Mesenchymal stem cell (in vitro differentiated cells and primary cell): ENCODE measurements around the gene MARCO.
"Not testable (repeated sequence)": the region's sequence is repeated elsewhere in the genome, so short reads cannot be mapped to it uniquely, and the experiment has no call there.

Source experiments
- DNase-seq: peaks from one replicate; pipeline ENCODE4 v3.0.0-alpha.2; 2013
- H2AFZ ChIP-seq: one replicate; pipeline ENCODE4 v1.6.1; 2013; ENCODE audit warnings: low read depth, mild to moderate bottlenecking, control low read depth, inconsistent platforms, low read length, moderate library complexity
- H2AK5ac ChIP-seq: 2 replicates; pipeline ENCODE4 v1.6.1; 2013; ENCODE audit warnings: low read length, moderate library complexity, mild to moderate bottlenecking, inconsistent platforms; ENCODE audit not compliant: severe bottlenecking
- H2BK120ac ChIP-seq: one replicate; pipeline ENCODE4 v1.6.1; 2013; ENCODE audit warnings: low read depth, mild to moderate bottlenecking, inconsistent platforms, low read length, moderate library complexity
- H2BK12ac ChIP-seq, 2 experiments: one replicate each; pipeline ENCODE4 v1.6.1; 2013; ENCODE audit warnings: inconsistent platforms in 2 of 2, low read length in 2 of 2, mild to moderate bottlenecking in 2 of 2, moderate library complexity in 2 of 2, control low read depth in 1 of 2
- H2BK15ac ChIP-seq: one replicate; pipeline ENCODE4 v1.6.1; 2013; ENCODE audit warnings: mild to moderate bottlenecking, low read depth, inconsistent platforms; ENCODE audit not compliant: poor library complexity, severe bottlenecking
- H2BK5ac ChIP-seq: 2 replicates; pipeline ENCODE4 v1.6.1; 2013; ENCODE audit warnings: low read depth, mild to moderate bottlenecking, low read length, control low read depth, inconsistent platforms; ENCODE audit not compliant: poor library complexity, severe bottlenecking
- H3K14ac ChIP-seq, 2 experiments: one replicate each; pipeline ENCODE4 v1.6.1; 2013; ENCODE audit warnings: inconsistent platforms in 2 of 2, low read length in 2 of 2, control low read depth in 1 of 2, mild to moderate bottlenecking in 1 of 2, moderate library complexity in 1 of 2
- H3K18ac ChIP-seq, 2 experiments: one replicate each; pipeline ENCODE4 v1.6.1; 2013; ENCODE audit warnings: inconsistent platforms in 2 of 2, low read length in 2 of 2, control low read depth in 1 of 2, low read depth in 1 of 2, mild to moderate bottlenecking in 1 of 2
- H3K23ac ChIP-seq, 2 experiments: one replicate each; pipeline ENCODE4 v1.6.1; 2013; ENCODE audit warnings: inconsistent platforms in 2 of 2, low read length in 2 of 2, mild to moderate bottlenecking in 2 of 2, moderate library complexity in 2 of 2, control low read depth in 1 of 2
- H3K27ac ChIP-seq: 2 replicates; pipeline ENCODE4 v1.5.1; 2013; ENCODE audit warnings: mild to moderate bottlenecking, moderate library complexity, low read length, control low read depth, inconsistent platforms; ENCODE audit not compliant: poor library complexity, severe bottlenecking
- H3K27me3 ChIP-seq, 2 experiments: 2 replicates each; pipeline versions ENCODE4 v1.6.1 to v1.7.0; 2013; ENCODE audit warnings: low read length in 2 of 2, mild to moderate bottlenecking in 2 of 2, moderate library complexity in 2 of 2, control low read depth in 1 of 2, inconsistent platforms in 1 of 2; ENCODE audit not compliant: control insufficient read depth in 1 of 2, insufficient read depth in 1 of 2
- H3K36me3 ChIP-seq, 2 experiments: 2 replicates each; pipeline versions ENCODE4 v1.6.1 to v1.7.0; 2013; ENCODE audit warnings: low read length in 2 of 2, control low read depth in 1 of 2, inconsistent platforms in 1 of 2, low read depth in 1 of 2, mild to moderate bottlenecking in 1 of 2; ENCODE audit not compliant: insufficient read depth in 2 of 2, control insufficient read depth in 1 of 2
- H3K4ac ChIP-seq, 2 experiments: one replicate each; pipeline ENCODE4 v1.6.1; 2013; ENCODE audit warnings: inconsistent platforms in 2 of 2, low read length in 2 of 2, mild to moderate bottlenecking in 2 of 2, moderate library complexity in 2 of 2, control low read depth in 1 of 2, low read depth in 1 of 2
- H3K4me1 ChIP-seq: 2 replicates; pipeline ENCODE4 v1.6.1; 2013; ENCODE audit warnings: low read depth, low read length, control low read depth; ENCODE audit not compliant: control insufficient read depth, insufficient read depth
- H3K4me2 ChIP-seq: 2 replicates; pipeline ENCODE4 v1.6.1; 2013; ENCODE audit warnings: low read length, mild to moderate bottlenecking, inconsistent platforms; ENCODE audit not compliant: poor library complexity, severe bottlenecking
- H3K4me3 ChIP-seq, 2 experiments: 2 replicates each; pipeline versions ENCODE4 v1.5.1 to v1.7.0; 2013; ENCODE audit warnings: low read length in 2 of 2, mild to moderate bottlenecking in 2 of 2, control low read depth in 1 of 2, low read depth in 1 of 2; ENCODE audit not compliant: insufficient read depth in 1 of 2
- H3K79me1 ChIP-seq: replicated peaks from 2 replicates; pipeline ENCODE4 v1.6.1; 2013; ENCODE audit warnings: mild to moderate bottlenecking, control low read depth, low read length, inconsistent platforms; ENCODE audit not compliant: poor library complexity, severe bottlenecking
- H3K9ac ChIP-seq: 2 replicates; pipeline ENCODE4 v1.7.0; 2013; ENCODE audit warnings: mild to moderate bottlenecking, low read length, moderate library complexity
- H3K9me3 ChIP-seq: 2 replicates; pipeline ENCODE4 v1.7.0; 2013; ENCODE audit warnings: mild to moderate bottlenecking, low read length; ENCODE audit not compliant: control insufficient read depth
- H4K8ac ChIP-seq: one replicate; pipeline ENCODE4 v1.6.1; 2013; ENCODE audit warnings: inconsistent platforms, mild to moderate bottlenecking, low read length, moderate library complexity
- H4K91ac ChIP-seq: one replicate; pipeline ENCODE4 v1.6.1; 2013; ENCODE audit warnings: mild to moderate bottlenecking, low read length, inconsistent platforms
- WGBS: methylation state at CpG from one replicate; pipeline ENCODE4 v1.1.7; 2013; ENCODE audit warnings: mixed read lengths; 5-methylcytosine and 5-hydroxymethylcytosine counted together

The MARCO gene

DNA sequence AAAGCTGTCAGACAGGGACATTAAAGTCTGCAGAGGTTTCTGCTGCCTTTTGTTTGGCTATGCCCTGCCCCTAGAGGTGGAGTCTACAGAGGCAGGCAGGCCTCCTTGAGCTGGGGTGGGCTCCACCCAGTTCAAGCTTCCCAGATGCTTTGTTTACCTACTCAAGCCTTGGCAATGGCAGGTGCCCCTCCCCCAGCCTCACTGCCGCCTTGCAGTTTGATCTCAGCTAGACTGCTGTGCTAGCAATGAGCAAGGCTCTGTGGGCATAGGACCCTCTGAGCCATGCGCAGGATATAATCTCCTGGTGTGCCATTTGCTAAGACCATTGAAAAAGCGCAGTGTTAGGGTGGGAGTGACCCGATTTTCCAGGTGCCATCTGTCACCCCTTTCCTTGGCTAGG is 61.9 kb downstream of the MARCO start:
- H2AFZ ChIP-seq, H2BK5ac ChIP-seq, H2BK15ac ChIP-seq, H4K8ac ChIP-seq, H3K4me3 ChIP-seq, DNase-seq, H2BK120ac ChIP-seq, H3K18ac ChIP-seq, H3K4ac ChIP-seq, H3K36me3 ChIP-seq, H2BK12ac ChIP-seq, H3K23ac ChIP-seq, H3K9ac ChIP-seq, H3K27ac ChIP-seq, H2AK5ac ChIP-seq, H3K9me3 ChIP-seq, H4K91ac ChIP-seq, H3K14ac ChIP-seq, H3K79me1 ChIP-seq, H3K4me1 ChIP-seq, H3K4me2 ChIP-seq: not testable (repeated sequence)
- H3K27me3 ChIP-seq, result peaks cover 0 to 23% of the 10 kb centered on the region in 2 experiments
- 85% methylated on average over 4 of the region's 4 CpGs for WGBS

DNA sequence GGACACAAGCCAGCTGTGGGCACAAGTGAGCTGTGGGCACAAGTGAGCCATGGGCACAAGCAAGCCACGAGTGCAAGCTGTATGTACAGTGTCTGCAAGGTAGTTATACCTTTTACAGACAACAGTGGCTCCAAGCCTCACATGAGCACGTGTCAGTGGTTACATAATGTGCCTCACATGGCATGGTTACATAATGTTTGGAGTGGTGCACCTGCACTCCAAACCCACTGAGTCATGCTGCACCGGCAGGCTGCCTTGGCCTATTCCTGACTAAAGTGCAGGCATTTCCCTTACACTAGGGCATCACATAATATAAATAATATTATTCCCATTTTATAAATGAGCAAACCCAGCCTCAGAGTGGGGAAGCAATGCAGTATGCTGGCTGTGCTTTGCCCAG is 62.6 kb downstream of the MARCO start:
- no peak overlapping the region for H3K27ac ChIP-seq
- H3K27me3 ChIP-seq, result peaks cover 0 to 30% of the 10 kb centered on the region in 2 experiments
- H3K23ac ChIP-seq, result no peak overlapping the region
- no peak overlapping the region for H4K8ac ChIP-seq
- H3K4me2 ChIP-seq, result no peak overlapping the region
- no peak overlapping the region for H2BK12ac ChIP-seq
- no peak overlapping the region for H2BK120ac ChIP-seq
- H3K18ac ChIP-seq, result no peak overlapping the region
- H2AK5ac ChIP-seq, result no peak overlapping the region
- H2AFZ ChIP-seq, result no peak overlapping the region
- no peak overlapping the region for H2BK15ac ChIP-seq
- no peak overlapping the region for H3K14ac ChIP-seq
- H3K9ac ChIP-seq, result no peak overlapping the region
- H3K9me3 ChIP-seq, result no peaks in the 10 kb centered on the region
- WGBS, result 65% methylated on average over 3 of the region's 3 CpGs
- H3K79me1 ChIP-seq, result no peaks in the 10 kb centered on the region
- H4K91ac ChIP-seq, result no peak overlapping the region
- H3K4ac ChIP-seq, result no peak overlapping the region
- no peaks in the 10 kb centered on the region for H3K4me1 ChIP-seq
- H3K4me3 ChIP-seq, result no peak overlapping the region
- no peaks in the 10 kb centered on the region for H3K36me3 ChIP-seq
- DNase-seq, result no peak
- no peak overlapping the region for H2BK5ac ChIP-seq

DNA sequence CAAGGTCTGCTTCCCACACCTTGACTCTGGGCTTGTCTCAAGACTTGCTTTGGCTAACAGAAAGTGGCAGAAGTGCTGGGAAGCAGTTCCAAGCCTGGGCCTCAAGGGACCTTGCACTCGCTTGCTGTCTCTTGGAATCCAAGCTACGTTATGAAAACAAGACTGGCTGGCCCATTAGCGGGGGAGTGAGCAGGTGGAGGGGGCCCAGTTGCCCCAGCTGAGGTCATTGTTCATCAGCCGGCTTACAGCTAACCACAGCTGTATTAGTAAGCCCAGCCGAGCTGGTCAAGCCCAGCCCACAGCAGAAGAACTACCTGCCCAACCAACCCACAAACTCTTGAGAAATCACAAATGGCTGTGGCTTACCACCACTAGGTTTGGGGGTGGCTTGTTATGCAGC is 63.1 kb downstream of the MARCO start:
- Histone ChIP-seq H3K79me1 (no peaks in the 10 kb centered on the region), H4K91ac (no peak overlapping the region), H3K18ac (no peak overlapping the region), H2BK12ac (no peak overlapping the region), H2BK5ac (no peak overlapping the region), H3K36me3 (no peaks in the 10 kb centered on the region), H3K4me1 (no peaks in the 10 kb centered on the region), H2AK5ac (no peak overlapping the region), H3K14ac (no peak overlapping the region), H3K4ac (no peak overlapping the region), H3K9ac (no peak overlapping the region), H3K9me3 (no peaks in the 10 kb centered on the region), H2AFZ (no peak overlapping the region), H3K23ac (no peak overlapping the region), H3K27me3 (peaks cover 0 to 35% of the 10 kb centered on the region in 2 experiments), H2BK15ac (no peak overlapping the region), H3K27ac (no peak overlapping the region), H3K4me3 (no peak overlapping the region), H2BK120ac (no peak overlapping the region), H3K4me2 (no peak overlapping the region), H4K8ac (no peak overlapping the region)
- WGBS, result 77% methylated on average over 4 of the region's 5 CpGs
- no peak for DNase-seq

DNA sequence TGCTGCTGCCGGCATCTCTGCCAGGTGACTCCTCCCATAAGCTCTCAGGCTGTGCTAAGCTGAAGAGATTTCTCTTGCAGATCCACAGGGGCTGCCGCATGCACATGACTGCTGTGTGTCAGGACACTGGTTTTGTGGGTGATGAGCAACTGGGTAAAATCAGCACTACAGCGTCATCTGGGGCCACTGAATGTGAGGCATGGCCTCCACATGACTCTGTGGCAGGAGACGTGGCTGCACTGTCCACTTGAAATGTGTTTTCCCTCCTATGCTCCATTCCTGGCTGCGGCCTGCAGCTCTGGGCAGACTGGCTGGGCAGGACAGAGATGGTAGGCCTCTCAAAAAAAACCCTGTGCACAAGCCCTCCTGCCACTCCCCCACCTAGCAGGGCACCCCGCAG is 63.6 kb downstream of the MARCO start:
- no peaks in the 10 kb centered on the region for H3K36me3 ChIP-seq
- WGBS, result 81% methylated on average over 6 of the region's 6 CpGs
- no peak overlapping the region for H2BK5ac ChIP-seq
- peaks cover 1 to 40% of the 10 kb centered on the region in 2 experiments for H3K27me3 ChIP-seq
- no peak overlapping the region for H4K8ac ChIP-seq
- H3K4me2 ChIP-seq, result no peak overlapping the region
- no peak overlapping the region for H2BK12ac ChIP-seq
- H3K23ac ChIP-seq, result no peak overlapping the region
- no peak overlapping the region for H3K27ac ChIP-seq
- no peak overlapping the region for H2AFZ ChIP-seq
- no peak overlapping the region for H3K14ac ChIP-seq
- H3K9me3 ChIP-seq, result no peaks in the 10 kb centered on the region
- no peaks in the 10 kb centered on the region for H3K79me1 ChIP-seq
- H2BK15ac ChIP-seq, result no peak overlapping the region
- peak overlapping the region in 1 of 2 experiments; percentile 30 for H3K4me3 ChIP-seq
- H3K4ac ChIP-seq, result no peak overlapping the region
- DNase-seq, result no peak
- H4K91ac ChIP-seq, result no peak overlapping the region
- no peak overlapping the region for H2BK120ac ChIP-seq
- no peak overlapping the region for H3K9ac ChIP-seq
- no peak overlapping the region for H3K18ac ChIP-seq
- no peak overlapping the region for H2AK5ac ChIP-seq
- no peaks in the 10 kb centered on the region for H3K4me1 ChIP-seq
